ENCODE data around the gene DHFR.

DHFR gene

DNA sequence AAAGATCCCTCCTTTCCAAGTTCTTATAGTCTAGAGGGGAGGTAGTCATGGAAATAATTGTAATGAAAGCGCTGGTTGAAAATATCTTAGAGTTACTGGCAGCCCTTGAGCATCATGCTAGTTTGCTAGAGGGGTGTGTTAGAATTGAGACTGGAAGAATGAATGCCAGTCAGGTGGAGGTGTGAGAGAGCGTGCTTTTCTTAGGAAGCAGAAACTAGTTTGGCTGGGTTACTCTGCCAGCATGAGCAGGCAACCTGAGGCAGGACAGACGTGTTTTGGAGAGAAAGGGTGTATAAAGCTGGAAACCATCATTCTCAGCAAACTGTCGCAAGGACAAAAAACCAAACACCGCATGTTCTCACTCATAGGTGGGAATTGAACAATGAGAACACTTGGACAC, 43.6 kb upstream of the DHFR start:
- DNase-seq (ENCODE audit: low read depth): no peak
- TF ChIP-seq POLR2A (IDR thresholded peaks at IDR 0.05; ENCODE audit: extremely low read depth, insufficient read length) (no peak), MYC (IDR thresholded peaks at IDR 0.05; ENCODE audit: low read depth, low read length) (no peak)
- TF ChIP-seq, protein P1, sequence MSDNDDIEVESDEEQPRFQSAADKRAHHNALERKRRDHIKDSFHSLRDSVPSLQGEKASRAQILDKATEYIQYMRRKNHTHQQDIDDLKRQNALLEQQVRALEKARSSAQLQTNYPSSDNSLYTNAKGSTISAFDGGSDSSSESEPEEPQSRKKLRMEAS (IDR thresholded peaks at IDR 0.05; ENCODE audit: low read depth, low read length): no peak
- TF ChIP-seq, protein P2, sequence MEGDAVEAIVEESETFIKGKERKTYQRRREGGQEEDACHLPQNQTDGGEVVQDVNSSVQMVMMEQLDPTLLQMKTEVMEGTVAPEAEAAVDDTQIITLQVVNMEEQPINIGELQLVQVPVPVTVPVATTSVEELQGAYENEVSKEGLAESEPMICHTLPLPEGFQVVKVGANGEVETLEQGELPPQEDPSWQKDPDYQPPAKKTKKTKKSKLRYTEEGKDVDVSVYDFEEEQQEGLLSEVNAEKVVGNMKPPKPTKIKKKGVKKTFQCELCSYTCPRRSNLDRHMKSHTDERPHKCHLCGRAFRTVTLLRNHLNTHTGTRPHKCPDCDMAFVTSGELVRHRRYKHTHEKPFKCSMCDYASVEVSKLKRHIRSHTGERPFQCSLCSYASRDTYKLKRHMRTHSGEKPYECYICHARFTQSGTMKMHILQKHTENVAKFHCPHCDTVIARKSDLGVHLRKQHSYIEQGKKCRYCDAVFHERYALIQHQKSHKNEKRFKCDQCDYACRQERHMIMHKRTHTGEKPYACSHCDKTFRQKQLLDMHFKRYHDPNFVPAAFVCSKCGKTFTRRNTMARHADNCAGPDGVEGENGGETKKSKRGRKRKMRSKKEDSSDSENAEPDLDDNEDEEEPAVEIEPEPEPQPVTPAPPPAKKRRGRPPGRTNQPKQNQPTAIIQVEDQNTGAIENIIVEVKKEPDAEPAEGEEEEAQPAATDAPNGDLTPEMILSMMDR (IDR thresholded peaks at IDR 0.05; ENCODE audit: low read depth, low read length): no peak
- no peak overlapping the region for H3K4me3 ChIP-seq (ENCODE audit: low read depth, low read length)

DNA sequence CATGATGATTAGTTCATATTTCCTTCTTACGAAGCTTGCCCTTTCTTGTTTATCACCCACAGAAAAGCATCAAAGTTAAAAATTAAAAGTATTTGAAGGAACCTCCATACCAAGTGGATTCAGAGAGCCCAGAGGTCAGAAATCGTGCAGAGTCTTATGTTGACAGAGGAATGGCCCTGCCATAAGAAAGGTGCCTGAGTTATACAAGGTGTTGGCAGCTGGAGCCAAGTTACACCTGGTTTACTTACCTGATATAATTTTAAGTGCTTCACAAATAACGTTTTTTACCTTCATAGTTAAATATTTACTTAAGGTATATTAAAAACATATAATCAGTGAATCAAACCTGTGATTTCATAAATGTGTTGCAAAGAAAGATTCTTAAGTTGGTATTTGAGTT, 42.3 kb upstream of the DHFR start:
- no peak overlapping the region for H3K4me3 ChIP-seq (ENCODE audit: low read depth, low read length)
- TF ChIP-seq, protein P2 (IDR thresholded peaks at IDR 0.05; ENCODE audit: low read depth, low read length): no peak
- no peak for TF ChIP-seq POLR2A (IDR thresholded peaks at IDR 0.05; ENCODE audit: extremely low read depth, insufficient read length)
- TF ChIP-seq, protein P1 (IDR thresholded peaks at IDR 0.05; ENCODE audit: low read depth, low read length): no peak
- no peak for TF ChIP-seq MYC (IDR thresholded peaks at IDR 0.05; ENCODE audit: low read depth, low read length)
- DNase-seq (ENCODE audit: low read depth): no peak

DNA sequence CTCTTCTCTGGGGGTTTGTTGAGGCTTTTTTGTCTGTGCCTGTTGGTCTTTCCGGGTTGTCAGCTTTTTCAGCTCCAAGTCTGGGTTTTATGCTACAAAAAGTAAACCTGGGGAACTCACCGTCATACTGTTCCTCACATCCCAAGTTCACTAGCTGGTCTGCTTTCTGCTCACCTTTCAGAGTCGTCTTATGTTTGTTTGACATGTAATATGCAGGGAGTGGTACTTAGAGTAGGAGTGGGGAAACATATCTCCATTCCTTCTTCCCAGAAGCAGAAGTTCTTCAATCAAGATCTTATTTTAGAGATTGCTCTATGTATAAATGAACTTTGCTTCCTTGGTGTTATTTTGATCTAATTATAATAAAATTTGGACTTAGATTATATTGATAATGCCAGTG, 41.7 kb upstream of the DHFR start:
- DNase-seq (ENCODE audit: low read depth): no peak
- TF ChIP-seq POLR2A (IDR thresholded peaks at IDR 0.05; ENCODE audit: extremely low read depth, insufficient read length) (no peak), MYC (IDR thresholded peaks at IDR 0.05; ENCODE audit: low read depth, low read length) (no peak)
- TF ChIP-seq, protein P1 (IDR thresholded peaks at IDR 0.05; ENCODE audit: low read depth, low read length): no peak
- TF ChIP-seq, protein P2 (IDR thresholded peaks at IDR 0.05; ENCODE audit: low read depth, low read length): no peak
- H3K4me3 ChIP-seq (ENCODE audit: low read depth, low read length): no peak overlapping the region

DNA sequence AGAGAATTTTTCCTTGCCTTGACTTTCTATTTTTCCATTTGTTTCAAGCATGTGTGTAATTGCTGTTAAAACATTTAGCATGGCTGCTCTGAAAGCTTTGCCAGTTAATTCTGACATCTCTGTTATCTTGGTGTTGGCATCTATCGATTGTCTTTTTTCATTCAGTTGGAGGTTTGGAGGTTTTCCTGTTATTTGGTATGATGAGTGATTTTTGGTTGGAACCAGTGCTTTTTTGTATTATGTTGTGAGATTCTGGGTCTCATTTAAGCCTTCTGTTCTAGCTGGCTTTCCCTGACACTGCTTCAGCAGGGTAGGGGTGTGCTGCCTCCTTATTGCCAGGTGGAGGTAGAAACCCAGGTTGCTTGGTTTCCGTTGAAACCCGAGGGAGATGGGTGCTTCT, 40.9 kb upstream of the DHFR start:
- no peak overlapping the region for H3K4me3 ChIP-seq (ENCODE audit: low read depth, low read length)
- TF ChIP-seq MYC (IDR thresholded peaks at IDR 0.05; ENCODE audit: low read depth, low read length) (no peak), POLR2A (IDR thresholded peaks at IDR 0.05; ENCODE audit: extremely low read depth, insufficient read length) (no peak)
- TF ChIP-seq, protein P2 (IDR thresholded peaks at IDR 0.05; ENCODE audit: low read depth, low read length): no peak
- TF ChIP-seq, protein P1 (IDR thresholded peaks at IDR 0.05; ENCODE audit: low read depth, low read length): no peak
- no peak for DNase-seq (ENCODE audit: low read depth)

DNA sequence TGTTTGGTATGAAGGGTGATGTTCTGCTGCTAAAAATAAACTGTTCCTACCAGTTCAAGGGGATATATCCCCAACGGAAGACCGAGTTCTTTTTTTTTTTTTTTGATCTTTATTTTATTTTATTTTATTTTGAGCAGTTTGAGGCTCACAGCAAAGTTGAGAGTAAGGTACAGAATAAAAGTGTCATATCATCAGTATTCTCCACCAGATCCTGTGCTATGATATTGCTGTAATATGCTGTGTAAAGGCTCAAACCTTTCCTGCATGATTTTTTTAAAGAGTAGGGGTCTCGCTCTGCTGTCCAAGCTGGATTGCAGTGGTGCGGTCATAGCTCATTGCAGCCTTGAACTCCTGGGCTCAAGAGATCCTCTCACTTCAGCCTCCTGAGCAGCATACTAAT, 34.8 kb upstream of the DHFR start:
- H3K4me3 ChIP-seq (ENCODE audit: low read depth, low read length): no peak overlapping the region
- no peak for DNase-seq (ENCODE audit: low read depth)
- TF ChIP-seq, protein P2 (IDR thresholded peaks at IDR 0.05; ENCODE audit: low read depth, low read length): no peak
- TF ChIP-seq MYC (IDR thresholded peaks at IDR 0.05; ENCODE audit: low read depth, low read length): no peak
